ENCODE measurements around the gene ANKH.

- TF ChIP-seq CTCF (IDR thresholded peaks at IDR 0.05; ENCODE audit: borderline replicate concordance, extremely low read depth, low read length, poor library complexity, severe bottlenecking) = no peak
- no peak for TF ChIP-seq EZH2 (IDR thresholded peaks at IDR 0.05; ENCODE audit: borderline replicate concordance, low read depth, low read length, severe bottlenecking)
Measured at GRCh38 chr5:14913096-14913495, 41.5 kb upstream of the ANKH start.

Data from DND-41 (cell line).